Fibroblast of mammary gland (primary cell): Measurements from ENCODE around the gene PEG3.

Experiments used
- DNase-seq: peaks from one replicate; pipeline ENCODE4 v3.0.0-alpha.2; 2010; ENCODE audit warnings: low read depth
- H3K4me3 ChIP-seq: 2 replicates; pipeline ENCODE4 v1.5.1; 2011; ENCODE audit warnings: low read depth, mild to moderate bottlenecking, low read length, moderate library complexity; ENCODE audit not compliant: control insufficient read depth
- CTCF ChIP-seq: conservative IDR thresholded peaks from 2 replicates; pipeline ENCODE4 v1.5.1; 2011; ENCODE audit warnings: low read depth, low read length, inconsistent platforms; ENCODE audit not compliant: control insufficient read depth, insufficient read depth

Gene PEG3

GRCh38 chr19:56838909-56839651, 1.4 kb downstream of the PEG3 start:
- peak overlapping the region; percentile 40 for H3K4me3 ChIP-seq
- DNase-seq: peak; percentile 89
- no peak for TF ChIP-seq CTCF

- peak; percentile 39 for DNase-seq
- TF ChIP-seq CTCF: peak; percentile 23
- peak overlapping the region; percentile 40 for H3K4me3 ChIP-seq
Measured at GRCh38 chr19:56838024-56838908, 2.3 kb downstream of the PEG3 start.

- peak overlapping the region; percentile 40 for H3K4me3 ChIP-seq
- TF ChIP-seq CTCF: peak; percentile 23
- DNase-seq: peak; percentile 45
Measured at GRCh38 chr19:56837492-56838023, 3.0 kb downstream of the PEG3 start.

GRCh38 chr19:56837004-56837403, 3.5 kb downstream of the PEG3 start:
- no peak for TF ChIP-seq CTCF
- H3K4me3 ChIP-seq: no peak overlapping the region
- DNase-seq: no peak

- DNase-seq: no peak
- TF ChIP-seq CTCF: no peak
- H3K4me3 ChIP-seq: no peak overlapping the region
Measured at GRCh38 chr19:56836059-56836458, 4.5 kb downstream of the PEG3 start.

- no peak overlapping the region for H3K4me3 ChIP-seq
- TF ChIP-seq CTCF: no peak
- no peak for DNase-seq
Measured at GRCh38 chr19:56835401-56835800, 5.1 kb downstream of the PEG3 start.
